Measurements from ENCODE around the gene SMOC1.

The SMOC1 gene

DNA sequence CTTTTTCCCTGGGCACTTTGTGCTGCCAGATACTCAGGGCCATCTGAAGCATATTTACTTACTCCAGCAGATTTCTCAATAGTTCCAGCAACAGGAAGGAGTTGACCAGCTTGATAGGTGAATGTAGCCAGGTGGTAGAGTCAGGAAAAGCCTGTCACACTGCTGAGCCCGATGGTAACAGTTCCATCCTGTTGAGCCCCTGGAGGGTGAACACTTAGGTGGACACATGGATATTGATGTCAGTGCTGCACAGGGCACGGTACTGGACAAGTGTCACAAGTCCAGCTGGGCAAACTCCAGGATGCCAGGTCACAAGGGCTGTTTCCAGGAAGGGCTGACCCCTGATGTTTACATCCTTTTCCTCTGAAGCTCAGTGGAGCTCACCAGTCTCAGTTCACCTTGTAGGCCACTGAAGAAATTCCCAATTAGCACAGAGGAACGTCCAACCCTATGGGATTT, 2.3 kb upstream of the SMOC1 start:
- no peak for TF ChIP-seq TAF1 (IDR thresholded peaks at IDR 0.05; ENCODE audit: borderline replicate concordance, insufficient read depth, low read length)
- no peak for TF ChIP-seq POLR2AphosphoS5 (IDR thresholded peaks at IDR 0.05; ENCODE audit: low read depth, low read length)
- no peak for TF ChIP-seq FOXP2 (optimal IDR thresholded peaks at IDR 0.05; ENCODE audit: borderline replicate concordance, extremely low read depth, extremely low read length, insufficient read depth)
- TF ChIP-seq SIN3A (IDR thresholded peaks at IDR 0.05; ENCODE audit: borderline replicate concordance, insufficient read depth, low read length): no peak

DNA sequence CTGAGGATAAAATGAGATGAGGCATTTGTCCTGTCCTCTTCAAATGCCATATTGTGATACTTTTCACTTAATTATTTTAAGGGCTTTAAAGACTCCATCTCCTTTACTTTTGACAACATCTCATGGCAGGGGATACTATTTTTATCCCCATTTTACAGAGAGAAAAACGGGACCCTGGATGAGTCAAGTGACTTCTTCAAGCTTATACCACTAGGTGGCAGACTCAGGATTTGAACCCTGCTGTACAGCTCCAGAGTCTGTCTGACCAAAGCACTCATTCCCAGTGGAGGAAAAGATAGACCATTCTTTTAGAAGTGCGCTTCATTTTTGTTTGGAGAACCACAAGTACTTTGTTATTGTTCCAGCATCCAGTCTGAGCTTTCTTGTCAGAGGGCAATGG, 1.7 kb upstream of the SMOC1 start:
- TF ChIP-seq REST (IDR thresholded peaks at IDR 0.05; ENCODE audit: insufficient read depth in 1 of 2, low read depth in 2 of 2, low read length in 2 of 2) (no peak), POLR2AphosphoS5 (IDR thresholded peaks at IDR 0.05; ENCODE audit: low read depth, low read length) (no peak), FOXP2 (optimal IDR thresholded peaks at IDR 0.05; ENCODE audit: borderline replicate concordance, extremely low read depth, extremely low read length, insufficient read depth) (no peak), TAF1 (IDR thresholded peaks at IDR 0.05; ENCODE audit: borderline replicate concordance, insufficient read depth, low read length) (no peak), SIN3A (IDR thresholded peaks at IDR 0.05; ENCODE audit: borderline replicate concordance, insufficient read depth, low read length) (no peak)

DNA sequence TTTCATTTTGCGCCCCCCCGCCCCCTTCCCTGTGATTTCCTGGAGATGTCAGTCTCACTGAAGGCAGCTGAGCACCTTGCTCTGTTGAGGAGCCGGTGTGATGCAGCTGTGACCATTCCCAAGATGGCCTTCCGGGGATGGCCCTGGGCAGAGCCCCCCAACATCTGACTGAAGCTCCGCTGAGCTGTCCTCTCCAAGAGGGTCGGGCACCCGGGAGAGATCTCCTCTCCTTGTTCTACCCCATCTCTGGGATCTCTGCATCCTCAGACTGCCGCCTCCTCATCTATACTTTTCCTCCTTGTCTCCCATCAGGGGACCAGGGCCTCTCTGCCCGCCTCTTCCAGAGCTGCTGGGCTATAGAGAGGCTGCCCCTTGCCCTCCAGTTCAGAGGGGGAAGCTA, 965 bp upstream of the SMOC1 start:
- TF ChIP-seq SIN3A (IDR thresholded peaks at IDR 0.05; ENCODE audit: borderline replicate concordance, insufficient read depth, low read length): no peak
- TF ChIP-seq TAF1 (IDR thresholded peaks at IDR 0.05; ENCODE audit: borderline replicate concordance, insufficient read depth, low read length): no peak

GRCh38 chr14:69880044-69880487, 850 bp downstream of the SMOC1 start:
- TF ChIP-seq SIN3A (IDR thresholded peaks at IDR 0.05; ENCODE audit: borderline replicate concordance, insufficient read depth, low read length): no peak

DNA sequence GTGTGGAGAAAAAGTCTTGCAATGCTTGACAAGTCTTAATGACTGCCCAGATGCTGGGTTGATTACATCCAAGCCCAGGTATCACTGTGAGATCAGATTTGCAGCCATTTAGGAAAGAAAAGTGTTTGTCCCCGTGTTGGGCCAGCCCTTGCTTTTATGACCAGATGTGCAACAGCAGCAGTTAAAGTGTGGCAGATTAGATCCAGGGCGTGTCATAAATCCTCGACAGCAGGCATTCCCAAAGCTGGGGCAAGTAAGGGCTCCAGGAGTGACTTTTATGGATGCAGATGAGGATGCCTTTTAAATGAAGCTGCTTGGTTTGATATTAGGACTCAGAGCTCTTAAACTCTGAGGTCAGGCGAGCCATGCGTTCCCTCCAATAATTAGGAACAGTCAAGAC, 1.7 kb downstream of the SMOC1 start:
- TF ChIP-seq POLR2AphosphoS5 (IDR thresholded peaks at IDR 0.05; ENCODE audit: low read depth, low read length): no peak

- TF ChIP-seq REST (IDR thresholded peaks at IDR 0.05; ENCODE audit: insufficient read depth in 1 of 2, low read depth in 2 of 2, low read length in 2 of 2) (no peak), TAF1 (IDR thresholded peaks at IDR 0.05; ENCODE audit: borderline replicate concordance, insufficient read depth, low read length) (no peak), FOXP2 (optimal IDR thresholded peaks at IDR 0.05; ENCODE audit: borderline replicate concordance, extremely low read depth, extremely low read length, insufficient read depth) (no peak), POLR2AphosphoS5 (IDR thresholded peaks at IDR 0.05; ENCODE audit: low read depth, low read length) (no peak), SIN3A (IDR thresholded peaks at IDR 0.05; ENCODE audit: borderline replicate concordance, insufficient read depth, low read length) (no peak)
These were observed 3.1 kb downstream of the SMOC1 start for GRCh38 chr14:69882116-69882864.

DNA sequence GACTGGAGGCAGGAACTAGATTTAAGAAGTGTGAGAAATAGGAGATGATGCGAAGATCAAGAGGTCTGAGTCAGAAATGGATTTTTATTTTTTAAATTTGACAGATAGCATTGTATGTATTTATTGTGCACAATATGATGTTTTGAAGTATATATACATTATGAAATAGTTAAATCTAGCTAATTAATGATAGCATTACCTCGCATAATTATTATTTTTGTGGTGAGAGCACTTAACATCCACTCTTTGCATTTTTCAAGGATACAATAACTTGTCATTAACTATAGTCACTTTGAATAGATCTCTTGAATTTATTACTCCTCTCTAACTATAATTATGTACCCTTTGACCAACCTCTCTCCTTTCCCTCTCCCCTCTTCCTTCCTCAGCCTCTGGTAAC, 3.7 kb downstream of the SMOC1 start:
- TF ChIP-seq TAF1 (IDR thresholded peaks at IDR 0.05; ENCODE audit: borderline replicate concordance, insufficient read depth, low read length): no peak
- no peak for TF ChIP-seq REST (IDR thresholded peaks at IDR 0.05; ENCODE audit: insufficient read depth in 1 of 2, low read depth in 2 of 2, low read length in 2 of 2)
- TF ChIP-seq POLR2AphosphoS5 (IDR thresholded peaks at IDR 0.05; ENCODE audit: low read depth, low read length): no peak
- TF ChIP-seq FOXP2 (optimal IDR thresholded peaks at IDR 0.05; ENCODE audit: borderline replicate concordance, extremely low read depth, extremely low read length, insufficient read depth): no peak
- TF ChIP-seq SIN3A (IDR thresholded peaks at IDR 0.05; ENCODE audit: borderline replicate concordance, insufficient read depth, low read length): no peak

Data from PFSK-1 (cell line).